Keratinocyte (primary cell): ENCODE data around the gene CDC42EP5. TPM values are rescaled to one million over a fixed set of nuclear protein-coding genes. Genes with fewer than 3 reads are reported as not detected.

ENCODE experiments used
- DNase-seq: peaks from one replicate; pipeline ENCODE4 v3.0.0-alpha.2; 2011; ENCODE audit warnings: low read depth, missing footprints, low spot score
- FAIRE-seq: peaks from 2 replicates; lab custom pipeline; 2011; peaks lifted over from hg19 to GRCh38; lab: Jason Lieb, UNC
- H2AFZ ChIP-seq: 2 replicates; pipeline ENCODE4 v1.6.0; 2012; ENCODE audit warnings: low read length, control low read depth, inconsistent platforms; ENCODE audit not compliant: control insufficient read depth
- H3K27ac ChIP-seq: 2 replicates; pipeline ENCODE4 v1.5.1; 2011; ENCODE audit warnings: low read length; ENCODE audit not compliant: control insufficient read depth, insufficient read depth
- H3K27me3 ChIP-seq: 3 replicates; pipeline ENCODE4 v1.6.0; 2011; ENCODE audit warnings: low read length; ENCODE audit not compliant: control insufficient read depth, insufficient read depth; ENCODE audit errors: extremely low read depth
- H3K36me3 ChIP-seq, 2 experiments: 2 replicates in 1 of 2; 3 replicates in 1 of 2; pipeline ENCODE4 v1.5.1; 2011; ENCODE audit warnings: low read length in 2 of 2, mild to moderate bottlenecking in 1 of 2; ENCODE audit not compliant: control insufficient read depth in 2 of 2, insufficient read depth in 2 of 2; ENCODE audit errors: extremely low read depth in 1 of 2
- H3K4me1 ChIP-seq: 3 replicates; pipeline ENCODE4 v1.5.1; 2011; ENCODE audit warnings: low read length; ENCODE audit not compliant: control insufficient read depth, insufficient read depth; ENCODE audit errors: extremely low read depth
- H3K4me2 ChIP-seq: 3 replicates; pipeline ENCODE4 v1.6.0; 2011; ENCODE audit warnings: low read depth, low read length; ENCODE audit not compliant: control insufficient read depth, insufficient read depth; ENCODE audit errors: extremely low read depth
- H3K4me3 ChIP-seq, 3 experiments: fragments of 200-600 bp in 1 of 3; sonication (generic) in 1 of 3; 2 replicates in 2 of 3; 3 replicates in 1 of 3; pipeline ENCODE4 v1.5.1; 2011 to 2016; ENCODE audit warnings: low read length in 3 of 3, mild to moderate bottlenecking in 3 of 3, control low read depth in 2 of 3, inconsistent platforms in 1 of 3, low read depth in 1 of 3, mixed read lengths in 1 of 3, mixed run types in 1 of 3, moderate library complexity in 1 of 3; ENCODE audit not compliant: control insufficient read depth in 2 of 3, insufficient read depth in 2 of 3; ENCODE audit errors: extremely low read depth in 1 of 3
- H3K79me2 ChIP-seq: 2 replicates; pipeline ENCODE4 v1.6.0; 2012; ENCODE audit warnings: low read length; ENCODE audit not compliant: control insufficient read depth, insufficient read depth
- H3K9ac ChIP-seq: 3 replicates; pipeline ENCODE4 v1.6.0; 2011; ENCODE audit warnings: low read length; ENCODE audit not compliant: control insufficient read depth, insufficient read depth; ENCODE audit errors: extremely low read depth
- H3K9me1 ChIP-seq: 3 replicates; pipeline ENCODE4 v1.6.0; 2011; ENCODE audit warnings: low read length; ENCODE audit not compliant: control insufficient read depth, insufficient read depth; ENCODE audit errors: extremely low read depth
- H3K9me3 ChIP-seq: 2 replicates; pipeline ENCODE4 v1.5.1; 2012; ENCODE audit warnings: low read depth, low read length; ENCODE audit not compliant: control insufficient read depth
- H4K20me1 ChIP-seq: 3 replicates; pipeline ENCODE4 v1.6.0; 2011; ENCODE audit warnings: low read length; ENCODE audit not compliant: control insufficient read depth, insufficient read depth; ENCODE audit errors: extremely low read depth
- CTCF ChIP-seq, 3 experiments: IDR thresholded peaks in 1 of 3; conservative IDR thresholded peaks in 1 of 3; optimal IDR thresholded peaks in 1 of 3; 2 replicates in 2 of 3; 3 replicates in 1 of 3; pipeline versions ENCODE3 to v1.5.1; 2011; ENCODE audit warnings: low read length in 3 of 3, mild to moderate bottlenecking in 3 of 3, moderate library complexity in 2 of 3, control low read depth in 1 of 3, inconsistent platforms in 1 of 3; ENCODE audit not compliant: insufficient read depth in 2 of 3; ENCODE audit errors: extremely low read depth in 1 of 3
- EZH2 ChIP-seq: IDR thresholded peaks from one replicate; pipeline ENCODE4 v1.6.1; 2012; ENCODE audit warnings: inconsistent platforms, mild to moderate bottlenecking, low read length, moderate library complexity
- dilution Hi-C: fragments of 300-500 bp; cut with MboI; formaldehyde crosslinking; loops from one replicate; pipeline ENCODE4 v1.7.0; 2020; ENCODE audit warnings: low sequenced_read_pairs; ENCODE audit not compliant: extremely low pct_ligation_motif_present
- polyA plus RNA-seq, 5 experiments: library from polyadenylated mRNA; depleted of rRNA in 3 of 5; stranded (reverse) in 3 of 5; stranded (forward) in 1 of 5; unstranded in 1 of 5; fragments of >200 nt; gene quantifications; 1 replicate in 1 of 5; 2 replicates in 3 of 5; 3 replicates in 1 of 5; pipeline versions ENCODE4 v1.2.1 to v1.2.3, GENCODE V29; 2011 to 2012; ENCODE audit warnings: missing spikeins in 2 of 5, low read depth in 1 of 5, low replicate concordance in 1 of 5
- small RNA-seq, 3 experiments: library from RNA; depleted of rRNA; stranded (forward); fragments of <200 nt; gene quantifications; one replicate each; pipeline ENCODE3, GENCODE V24; 2012; ENCODE audit warnings: low read depth in 3 of 3, low replicate concordance in 1 of 3; ENCODE audit not compliant: insufficient read length in 3 of 3

Gene CDC42EP5
- polyA plus RNA-seq, 1 donor (not counting 4 experiments of a cell fraction or from before 2014, with no cell fraction given), result 8.6 TPM

GRCh38 chr19:54415208-54415900, 57.7 kb downstream of the CDC42EP5 start, which contains the start of gene TTYH1:
TTYH1 (plus strand) TSS chr19:54415464; CDS start chr19:54415553, 89 bp downstream.
- no peaks in the 10 kb centered on the region for H3K4me1 ChIP-seq
- dilution Hi-C loops, result no loop called here
- peaks cover 42% of the 10 kb centered on the region for H3K27me3 ChIP-seq
- DNase-seq (no peak), FAIRE-seq (no peak)
- no peaks in the 10 kb centered on the region for H3K79me2 ChIP-seq
- H3K9me1 ChIP-seq, result no peaks in the 10 kb centered on the region
- peaks cover 3% of the 10 kb centered on the region for H3K9me3 ChIP-seq
- no peak within 1 kb of the TSS for H2AFZ ChIP-seq
- TF ChIP-seq CTCF (optimal IDR thresholded peaks at IDR 0.05 in 1 of 3, IDR thresholded peaks at IDR 0.05 in 1 of 3, conservative IDR thresholded peaks at IDR 0.05 in 1 of 3; ENCODE audit: extremely low read depth in 1 of 3, insufficient read depth in 2 of 3, low read length in 3 of 3) (peak in 1 of 3 experiments; percentile 25), EZH2 (no peak)
- no peak within 1 kb of the TSS for H3K9ac ChIP-seq
- H3K36me3 ChIP-seq, result no peaks in the 10 kb centered on the region
- no peak within 1 kb of the TSS for H3K4me2 ChIP-seq
- H4K20me1 ChIP-seq, result no peaks in the 10 kb centered on the region
- no peak within 1 kb of the TSS for H3K4me3 ChIP-seq
- no peak within 1 kb of the TSS for H3K27ac ChIP-seq

Small RNA genes lying within 50 kb of the gene (small RNA-seq; reads per million reads assigned to genes)
- gene AC245884.3, result 0 reads per million in 3 experiments

Other genes starting within 250 kb of the CDC42EP5 start
- gene LILRA6, start 230.5 kb downstream of the CDC42EP5 start, polyA plus RNA-seq, result not detected in 3 replicates
- gene LILRB5, start 216.0 kb downstream of the CDC42EP5 start, polyA plus RNA-seq, result not detected in 3 replicates
- gene LILRB2, start 192.2 kb downstream of the CDC42EP5 start, polyA plus RNA-seq, result not detected in 3 replicates
- gene LILRA5, start 160.1 kb downstream of the CDC42EP5 start, polyA plus RNA-seq, result not detected in 3 replicates
- gene LILRA4, start 134.1 kb downstream of the CDC42EP5 start, polyA plus RNA-seq, result not detected in 3 replicates
- not detected in 3 replicates for gene LAIR1, start 108.4 kb downstream of the CDC42EP5 start, polyA plus RNA-seq
- 0.05 to 0.13 TPM in 2 of 3 replicates, not detected in the other for gene TTYH1, start 57.8 kb downstream of the CDC42EP5 start, polyA plus RNA-seq
- 29.4 to 75.6 TPM (median 33.4 TPM) in 3 replicates for gene LENG8, start 24.1 kb downstream of the CDC42EP5 start, polyA plus RNA-seq
- gene LENG9, start 9.5 kb downstream of the CDC42EP5 start, polyA plus RNA-seq, result 1.3 to 2.2 TPM (median 2.1 TPM) in 3 replicates
- not detected in 3 replicates for gene LAIR2, start 29.5 kb upstream of the CDC42EP5 start, polyA plus RNA-seq
- gene LILRA2, start 100.5 kb upstream of the CDC42EP5 start, polyA plus RNA-seq, result not detected in 3 replicates
- not detected in 3 replicates for gene LILRA1, start 120.3 kb upstream of the CDC42EP5 start, polyA plus RNA-seq
- not detected in 3 replicates for gene LILRB1, start 157.2 kb upstream of the CDC42EP5 start, polyA plus RNA-seq
- not detected in 3 replicates for gene LILRB4, start 189.7 kb upstream of the CDC42EP5 start, polyA plus RNA-seq